ENCODE results near the gene MGMT. TPM values are rescaled to one million over a fixed set of nuclear protein-coding genes. Genes with fewer than 3 reads are reported as not detected.

The MGMT gene
- total RNA-seq, 8 experiments from 2014 or later: 11.4 to 25.8 (median 18.2) TPM

GRCh38 chr10:129545261-129545660, 78.2 kb downstream of the MGMT start:
- Histone ChIP-seq H3K4me3 (no peak overlapping the region), H3K4me1 (replicated peaks in 1 of 2) (peaks cover 0 to 10% of the 10 kb centered on the region in 2 donors), H3K27ac (no peak overlapping the region)
- 61 to 100% (median 80%) methylated on average over 1 to 8 of the region's 8 CpGs; no CpG with 5 or more reads in 3 of the 10 experiments for WGBS, 10 experiments
- ATAC-seq (replicated peaks in 6 of 8): no peak
- in situ Hi-C loops (cut with MboI; ENCODE audit: low pct_unique_long_range_greater_than_20kb in 2 of 9, low sequenced_read_pairs in 9 of 9, unreplicated experiment in 9 of 9): no loop called here

- in situ Hi-C loops (cut with MboI; ENCODE audit: low pct_unique_long_range_greater_than_20kb in 2 of 9, low sequenced_read_pairs in 9 of 9, unreplicated experiment in 9 of 9): no loop called here
- Histone ChIP-seq H3K4me3 (no peak overlapping the region), H3K27ac (no peak overlapping the region), H3K4me1 (replicated peaks in 1 of 2) (peaks cover 0 to 10% of the 10 kb centered on the region in 2 donors)
- WGBS, 10 experiments: 40 to 100% (median 78%) methylated on average over 1 to 5 of the region's 8 CpGs; no CpG with 5 or more reads in 2 of the 10 experiments
- no peak for ATAC-seq (replicated peaks in 6 of 8)
Observed at GRCh38 chr10:129546106-129546505, 79.1 kb downstream of the MGMT start.

- peaks cover 0 to 6% of the 10 kb centered on the region in 2 donors for H3K4me1 ChIP-seq (replicated peaks in 1 of 2)
- no peak overlapping the region for H3K27ac ChIP-seq
- ATAC-seq (replicated peaks in 6 of 8): peak in 3 of 8 experiments; percentile 27 to 92 (median 27)
- in situ Hi-C loops (cut with MboI; ENCODE audit: low pct_unique_long_range_greater_than_20kb in 2 of 9, low sequenced_read_pairs in 9 of 9, unreplicated experiment in 9 of 9): no loop called here
- 17 to 100% (median 82%) methylated on average over 1 to 7 of the region's 7 CpGs; no CpG with 5 or more reads in 4 of the 10 experiments for WGBS, 10 experiments
- H3K4me3 ChIP-seq: no peak overlapping the region
Observed at GRCh38 chr10:129547608-129548007, 80.6 kb downstream of the MGMT start.

- H3K4me1 ChIP-seq (replicated peaks in 1 of 2): no peaks in the 10 kb centered on the region
- ATAC-seq (replicated peaks in 6 of 8): no peak
- 50 to 100% (median 97%) methylated on average over 1 to 3 of the region's 10 CpGs; no CpG with 5 or more reads in 4 of the 10 experiments for WGBS, 10 experiments
- in situ Hi-C loops (cut with MboI; ENCODE audit: low pct_unique_long_range_greater_than_20kb in 2 of 9, low sequenced_read_pairs in 9 of 9, unreplicated experiment in 9 of 9): no loop called here
- no peak overlapping the region for H3K27ac ChIP-seq
- H3K4me3 ChIP-seq: no peak overlapping the region
Observed at GRCh38 chr10:129548600-129548999, 81.6 kb downstream of the MGMT start.

GRCh38 chr10:129550076-129550475, 83.0 kb downstream of the MGMT start:
- 84 to 100% (median 96%) methylated on average over 2 to 14 of the region's 16 CpGs; no CpG with 5 or more reads in 3 of the 10 experiments for WGBS, 10 experiments
- H3K4me3 ChIP-seq: no peak overlapping the region
- no peaks in the 10 kb centered on the region for H3K4me1 ChIP-seq (replicated peaks in 1 of 2)
- no peak overlapping the region for H3K27ac ChIP-seq
- no peak for ATAC-seq (replicated peaks in 6 of 8)
- in situ Hi-C loops (cut with MboI; ENCODE audit: low pct_unique_long_range_greater_than_20kb in 2 of 9, low sequenced_read_pairs in 9 of 9, unreplicated experiment in 9 of 9): no loop called here

GRCh38 chr10:129550658-129551057, 83.6 kb downstream of the MGMT start:
- H3K27ac ChIP-seq: no peak overlapping the region
- no peak for ATAC-seq (replicated peaks in 6 of 8)
- WGBS, 10 experiments: 95 to 100% (median 100%) methylated on average over 1 to 4 of the region's 10 CpGs; no CpG with 5 or more reads in 5 of the 10 experiments
- no peaks in the 10 kb centered on the region for H3K4me1 ChIP-seq (replicated peaks in 1 of 2)
- in situ Hi-C loops (cut with MboI; ENCODE audit: low pct_unique_long_range_greater_than_20kb in 2 of 9, low sequenced_read_pairs in 9 of 9, unreplicated experiment in 9 of 9): no loop called here
- no peak overlapping the region for H3K4me3 ChIP-seq

- WGBS, 10 experiments: 60 to 100% (median 96%) methylated on average over 1 to 6 of the region's 14 CpGs; no CpG with 5 or more reads in 7 of the 10 experiments
- no peak overlapping the region for H3K27ac ChIP-seq
- ATAC-seq (replicated peaks in 6 of 8): no peak
- H3K4me1 ChIP-seq (replicated peaks in 1 of 2): no peaks in the 10 kb centered on the region
- H3K4me3 ChIP-seq: no peak overlapping the region
- in situ Hi-C loops (cut with MboI; ENCODE audit: low pct_unique_long_range_greater_than_20kb in 2 of 9, low sequenced_read_pairs in 9 of 9, unreplicated experiment in 9 of 9): no loop called here
Observed at GRCh38 chr10:129552119-129552518, 85.1 kb downstream of the MGMT start.

- Histone ChIP-seq H3K4me3 (no peak overlapping the region), H3K4me1 (replicated peaks in 1 of 2) (no peaks in the 10 kb centered on the region), H3K27ac (no peak overlapping the region)
- WGBS, 10 experiments: 50 to 100% (median 92%) methylated on average over 1 to 6 of the region's 11 CpGs; no CpG with 5 or more reads in 3 of the 10 experiments
- in situ Hi-C loops (cut with MboI; ENCODE audit: low pct_unique_long_range_greater_than_20kb in 2 of 9, low sequenced_read_pairs in 9 of 9, unreplicated experiment in 9 of 9): no loop called here
- ATAC-seq (replicated peaks in 6 of 8): no peak
Observed at GRCh38 chr10:129553928-129554327, 86.9 kb downstream of the MGMT start.

- H3K4me1 ChIP-seq (replicated peaks in 1 of 2): peaks cover 8 to 18% of the 10 kb centered on the region in 2 donors
- 86 to 100% (median 95%) methylated on average over 3 to 12 of the region's 18 CpGs; no CpG with 5 or more reads in 4 of the 10 experiments for WGBS, 10 experiments
- ATAC-seq (replicated peaks in 6 of 8): no peak
- in situ Hi-C loops (cut with MboI; ENCODE audit: low pct_unique_long_range_greater_than_20kb in 2 of 9, low sequenced_read_pairs in 9 of 9, unreplicated experiment in 9 of 9): no loop called here
- H3K27ac ChIP-seq: no peak overlapping the region
- H3K4me3 ChIP-seq: no peak overlapping the region
Observed at GRCh38 chr10:129556316-129556715, 89.3 kb downstream of the MGMT start.

GRCh38 chr10:129560361-129560760, 93.3 kb downstream of the MGMT start:
- ATAC-seq (replicated peaks in 6 of 8): peak in 2 of 8 experiments; percentile 21 to 74
- Histone ChIP-seq H3K27ac (no peak overlapping the region), H3K4me3 (no peak overlapping the region), H3K4me1 (replicated peaks in 1 of 2) (peaks cover 8 to 18% of the 10 kb centered on the region in 2 donors)
- WGBS, 10 experiments: 35 to 100% (median 65%) methylated on average over 3 to 6 of the region's 6 CpGs
- in situ Hi-C loops (cut with MboI; ENCODE audit: low pct_unique_long_range_greater_than_20kb in 2 of 9, low sequenced_read_pairs in 9 of 9, unreplicated experiment in 9 of 9): no loop called here

GRCh38 chr10:129562487-129562886, 95.4 kb downstream of the MGMT start:
- 75 to 91% (median 79%) methylated on average over 1 to 6 of the region's 8 CpGs; no CpG with 5 or more reads in 6 of the 10 experiments for WGBS, 10 experiments
- Histone ChIP-seq H3K4me3 (no peak overlapping the region), H3K4me1 (replicated peaks in 1 of 2) (peaks cover 8 to 18% of the 10 kb centered on the region in 2 donors), H3K27ac (no peak overlapping the region)
- no peak for ATAC-seq (replicated peaks in 6 of 8)
- in situ Hi-C loops (cut with MboI; ENCODE audit: low pct_unique_long_range_greater_than_20kb in 2 of 9, low sequenced_read_pairs in 9 of 9, unreplicated experiment in 9 of 9): no loop called here

- WGBS, 10 experiments: 85 to 100% (median 100%) methylated on average over 1 to 17 of the region's 19 CpGs; no CpG with 5 or more reads in 3 of the 10 experiments
- H3K4me3 ChIP-seq: no peak overlapping the region
- in situ Hi-C loops (cut with MboI; ENCODE audit: low pct_unique_long_range_greater_than_20kb in 2 of 9, low sequenced_read_pairs in 9 of 9, unreplicated experiment in 9 of 9): no loop called here
- ATAC-seq (replicated peaks in 6 of 8): no peak
- peaks cover 8 to 20% of the 10 kb centered on the region in 2 donors for H3K4me1 ChIP-seq (replicated peaks in 1 of 2)
- no peak overlapping the region for H3K27ac ChIP-seq
Observed at GRCh38 chr10:129564923-129565322, 97.9 kb downstream of the MGMT start.

GRCh38 chr10:129568583-129569344, 101.7 kb downstream of the MGMT start:
- in situ Hi-C loops (cut with MboI; ENCODE audit: low pct_unique_long_range_greater_than_20kb in 2 of 9, low sequenced_read_pairs in 9 of 9, unreplicated experiment in 9 of 9): no loop called here
- H3K4me3 ChIP-seq: no peak overlapping the region
- peak in 5 of 8 experiments; percentile 92 to 99 (median 95) for ATAC-seq (replicated peaks in 6 of 8)
- H3K4me1 ChIP-seq (replicated peaks in 1 of 2): peaks cover 0 to 7% of the 10 kb centered on the region in 2 donors
- WGBS, 10 experiments: 27 to 100% (median 80%) methylated on average over 1 to 5 of the region's 16 CpGs; no CpG with 5 or more reads in 3 of the 10 experiments
- H3K27ac ChIP-seq: peak overlapping the region in 1 of 2 donors; percentile 12
